GM19395 (cell line): ENCODE results near the gene CD46.
A peak's percentile ranks its signal among the peaks of the same experiment; 100 is the strongest.

Experiments used
- ATAC-seq: cut with Tn5 transposase; IDR thresholded peaks from one replicate; pipeline ENCODE4 v1.9.1; 2021; ENCODE audit warnings: mild to moderate bottlenecking, moderate library complexity; ENCODE audit not compliant: unreplicated experiment

CD46 gene

DNA sequence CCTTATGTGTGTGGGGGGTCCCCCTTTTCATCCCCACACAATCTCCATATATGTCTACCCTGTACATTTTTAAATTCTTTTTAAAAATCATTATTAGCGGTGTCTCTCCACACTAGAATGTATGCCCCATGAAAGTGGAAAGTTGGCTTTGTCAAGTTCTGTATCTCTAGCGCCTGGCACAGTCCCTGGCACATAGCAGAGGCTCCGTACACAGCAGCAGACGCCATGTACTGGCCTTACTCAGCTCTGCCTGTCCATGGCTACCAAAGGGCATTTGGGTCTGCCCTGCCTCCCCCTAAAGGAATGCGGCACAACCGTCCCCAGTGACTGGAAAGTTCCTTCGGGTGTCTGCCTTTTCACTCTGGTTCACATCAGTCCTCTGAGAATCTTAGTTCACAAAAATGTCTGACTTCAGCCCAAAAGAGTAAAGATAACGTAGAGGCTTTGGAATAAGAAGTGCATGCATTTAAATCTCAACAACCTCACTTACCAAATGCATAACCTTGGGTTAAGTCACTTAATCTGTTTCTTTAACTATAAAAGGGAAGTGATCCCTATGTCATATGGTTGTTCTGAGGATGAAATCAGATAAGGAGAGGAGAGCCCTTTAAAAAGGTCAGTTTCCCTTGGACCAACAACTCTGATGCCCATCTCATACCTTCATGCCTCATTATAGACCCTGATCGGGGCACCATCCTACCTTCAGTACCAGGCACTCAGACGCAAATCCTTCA lies 61.1 kb downstream of the CD46 start:
- no peak for ATAC-seq

DNA sequence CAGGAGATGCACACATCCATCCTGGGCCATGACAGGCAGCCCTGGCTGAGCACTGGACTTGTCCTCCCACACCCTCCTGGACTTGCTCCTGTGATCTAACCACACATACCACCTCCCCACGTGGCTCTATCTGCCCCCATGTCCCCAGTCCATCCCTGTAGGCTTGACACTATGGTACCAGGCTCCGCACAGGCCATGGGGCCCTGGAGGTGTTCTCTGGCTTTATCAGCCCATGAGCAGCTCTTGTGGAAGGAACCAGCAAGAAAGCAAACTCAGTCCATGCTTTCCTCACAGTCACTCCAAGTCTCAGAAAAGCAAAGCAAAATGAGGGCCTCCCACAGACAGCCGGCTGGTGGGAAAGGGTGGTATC lies 61.6 kb downstream of the CD46 start:
- ATAC-seq = no peak

DNA sequence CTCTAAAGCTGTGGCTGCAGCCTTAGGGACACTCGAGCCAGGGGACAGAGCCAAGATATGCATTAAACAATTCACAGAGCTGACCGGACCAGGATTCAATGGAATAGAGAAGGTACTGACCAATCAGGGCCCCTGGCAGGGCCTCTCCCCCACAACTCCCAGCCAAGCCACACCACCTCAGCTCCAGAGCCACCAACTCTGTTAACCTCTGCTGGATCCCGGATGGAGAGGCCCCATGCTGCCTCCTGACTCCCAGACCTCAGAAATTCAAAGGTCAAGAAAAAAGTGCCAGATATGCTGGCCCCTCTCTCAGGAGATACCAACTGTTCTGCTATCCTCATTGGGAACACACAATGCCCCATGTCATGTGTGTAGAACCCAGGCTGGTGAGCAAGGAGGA lies 62.1 kb downstream of the CD46 start:
- no peak for ATAC-seq

DNA sequence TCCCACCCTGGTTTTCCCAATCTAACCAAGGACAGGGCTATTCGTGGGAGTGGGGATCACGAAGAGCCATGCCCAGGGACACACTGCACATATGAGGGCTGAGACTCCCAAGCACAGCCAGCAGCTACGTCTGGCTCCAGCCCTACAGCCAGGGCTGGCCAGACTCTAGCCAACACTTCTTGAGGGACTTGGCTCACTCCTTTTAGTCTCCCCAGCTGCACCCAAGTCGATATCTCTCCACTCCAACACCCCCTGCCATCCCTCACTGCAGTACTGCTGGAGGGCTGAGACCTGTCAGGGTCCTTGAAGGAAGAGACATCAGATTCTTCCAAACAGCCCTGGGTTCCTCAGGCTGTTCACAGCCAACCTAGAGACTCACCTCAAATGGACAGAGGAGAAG lies 62.6 kb downstream of the CD46 start:
- ATAC-seq = no peak

DNA sequence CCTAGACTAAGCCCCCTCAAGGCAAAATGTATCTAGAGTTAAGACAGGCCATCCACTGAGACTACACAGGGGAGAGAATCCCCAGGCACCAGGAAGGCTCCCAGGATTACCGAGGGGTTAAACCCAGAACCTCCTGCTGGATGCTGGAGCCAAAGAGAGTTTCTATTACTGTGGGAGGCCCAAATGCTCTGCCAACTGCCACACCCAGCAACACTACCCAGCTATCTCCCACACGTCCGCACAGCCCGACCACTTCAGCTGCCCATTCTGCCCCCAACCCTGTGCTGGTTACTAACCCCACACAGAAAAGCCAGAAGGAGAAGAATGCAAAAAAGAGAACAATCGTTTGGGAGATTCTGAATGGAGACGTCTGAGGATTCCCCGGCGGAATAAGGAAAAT lies 63.6 kb downstream of the CD46 start:
- ATAC-seq = no peak

DNA sequence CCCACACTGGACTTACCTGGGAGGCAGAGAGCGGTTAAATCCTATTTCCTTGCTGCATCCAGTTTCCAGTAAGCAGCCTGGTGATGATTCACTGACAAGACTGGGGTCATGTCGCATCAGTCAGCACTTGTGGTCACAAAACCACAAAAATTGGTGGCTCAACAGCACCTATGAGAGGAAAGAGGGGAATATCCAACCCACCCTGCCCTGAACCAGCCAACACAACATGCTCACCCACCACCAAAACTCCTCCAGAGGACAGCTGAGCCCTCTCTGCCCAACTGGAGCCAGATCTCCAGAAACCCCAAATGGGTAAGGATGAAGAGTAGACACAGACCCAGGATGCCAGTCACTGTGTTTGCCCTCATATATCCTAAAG lies 64.0 kb downstream of the CD46 start:
- no peak for ATAC-seq

DNA sequence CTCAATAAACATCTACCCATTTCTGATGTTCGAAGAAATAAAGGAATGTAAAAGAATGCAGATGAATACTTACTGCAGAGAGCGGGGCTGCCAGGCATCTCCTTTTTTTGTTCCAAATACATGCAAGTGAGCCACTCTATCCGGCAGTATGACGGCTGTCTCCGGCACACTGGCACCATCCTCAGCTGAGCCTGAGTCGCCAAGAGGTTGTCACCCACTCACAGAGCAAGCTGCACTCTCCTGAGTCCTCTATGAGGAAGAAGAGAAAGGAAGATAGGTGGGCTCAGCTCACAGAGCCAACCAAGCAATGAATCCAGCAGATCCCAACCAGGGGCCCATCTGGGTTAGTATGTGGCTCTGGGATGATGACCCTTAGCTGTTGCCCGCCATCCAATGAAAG lies 65.3 kb downstream of the CD46 start:
- no peak for ATAC-seq

DNA sequence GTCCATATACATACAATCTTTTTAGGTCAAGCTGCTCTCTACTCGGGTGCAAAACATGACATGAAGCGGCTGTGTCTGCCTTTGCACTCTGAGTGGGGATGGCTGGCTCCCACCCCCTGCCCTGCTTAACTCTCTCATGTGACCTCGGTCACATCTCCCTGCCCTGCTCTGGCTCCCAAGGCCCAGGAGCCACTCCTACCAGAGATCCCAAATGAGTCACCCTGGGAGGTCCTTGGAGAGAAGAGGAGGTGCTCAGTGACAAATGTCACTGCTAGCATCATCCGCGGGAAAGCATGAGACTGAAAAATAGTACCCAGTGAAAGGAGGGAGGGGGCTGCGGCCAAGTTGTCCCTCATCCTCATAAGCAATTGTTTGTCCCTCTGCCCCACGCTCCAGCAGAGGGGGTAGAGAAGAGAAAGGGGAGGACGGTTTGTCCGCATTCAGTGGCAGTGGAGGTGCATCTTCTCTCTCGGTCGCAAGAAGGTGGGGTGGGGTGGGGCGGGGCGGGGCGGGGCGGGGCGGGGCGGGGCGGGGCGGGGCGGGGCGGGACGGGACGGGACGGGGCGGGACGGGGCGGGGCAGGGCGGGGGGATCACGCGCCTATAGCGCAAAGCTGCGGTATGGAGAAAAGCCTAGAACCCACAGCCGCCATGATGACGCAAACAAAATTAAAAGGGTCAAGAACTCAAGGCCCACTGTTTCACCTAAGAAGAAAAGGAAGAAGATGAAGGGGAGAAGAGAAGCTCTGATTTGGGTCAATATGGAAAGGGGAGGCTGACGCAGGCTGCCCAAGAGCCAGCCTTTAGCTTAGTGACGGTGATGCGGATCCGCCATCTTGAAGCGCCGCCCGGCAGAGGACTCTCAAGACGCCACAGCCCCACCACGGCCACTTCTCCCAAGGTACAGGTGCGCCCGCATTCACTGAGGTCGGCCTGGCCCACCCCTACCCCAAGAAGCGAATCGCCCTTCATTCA lies 66.2 kb downstream of the CD46 start:
- ATAC-seq = no peak

DNA sequence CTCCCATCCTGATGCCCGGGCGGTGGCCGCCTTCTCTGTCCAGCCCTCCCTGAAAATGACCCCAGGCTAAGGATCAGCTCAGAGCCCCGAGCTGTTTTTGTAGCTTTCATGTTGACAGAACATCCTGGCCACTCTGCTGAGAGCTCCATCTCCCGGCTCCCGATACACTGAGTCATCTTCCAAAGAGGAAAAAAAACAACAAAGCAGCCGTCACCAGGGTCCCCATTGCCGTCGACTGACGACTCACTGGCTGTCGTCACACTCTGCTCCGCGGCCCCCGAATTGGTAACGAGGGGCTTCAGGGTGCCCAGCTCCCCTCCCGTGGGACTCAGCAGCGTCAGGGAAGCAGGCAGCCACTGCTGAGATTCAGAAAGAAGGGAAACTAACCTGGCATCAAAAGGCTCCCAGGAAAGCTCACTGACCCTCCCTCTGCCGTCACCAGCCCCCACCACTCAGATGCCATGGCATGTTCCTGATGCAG lies 67.2 kb downstream of the CD46 start:
- ATAC-seq = no peak

DNA sequence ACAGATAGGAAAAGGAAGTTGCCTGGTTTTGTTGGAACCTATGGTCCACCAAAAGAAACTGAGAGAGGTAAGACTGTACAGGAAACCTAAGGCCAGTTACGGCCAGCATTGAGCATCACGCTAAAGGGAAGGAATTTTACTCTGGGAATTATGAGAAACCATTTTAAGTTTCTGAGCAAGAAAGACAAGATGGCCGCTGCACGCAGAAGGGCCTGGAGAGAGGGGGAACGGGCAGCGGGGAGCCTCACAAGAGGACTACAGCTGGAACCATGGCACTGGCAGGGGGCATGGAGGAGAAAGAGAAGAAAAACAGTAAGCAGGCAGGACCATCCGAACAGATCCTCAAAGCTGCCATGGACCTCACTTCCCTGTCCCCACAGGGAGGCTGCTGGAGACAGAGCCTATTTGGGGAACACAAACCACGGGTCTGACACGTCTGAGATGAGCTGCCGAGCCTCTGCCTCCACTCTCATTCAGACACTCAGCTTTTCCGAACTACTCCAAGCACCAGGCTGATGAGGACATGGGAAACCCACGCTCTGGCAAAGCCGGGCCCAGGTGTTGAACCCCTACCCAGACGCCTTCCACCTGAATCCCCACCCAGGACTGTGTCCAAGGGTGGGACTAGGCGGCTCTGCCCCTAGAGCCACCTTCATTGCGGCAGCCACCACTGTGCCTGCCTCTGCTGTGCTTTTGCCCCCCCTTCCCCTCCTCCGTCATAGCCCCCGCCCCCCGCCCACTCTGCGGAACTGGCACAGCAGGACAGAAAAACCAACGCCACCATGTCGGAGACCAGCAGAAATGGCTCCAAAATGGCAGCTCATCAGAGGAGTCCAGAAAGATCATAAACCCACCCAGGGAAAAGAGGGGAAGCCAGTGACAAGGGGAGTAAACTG lies 69.0 kb downstream of the CD46 start:
- ATAC-seq = no peak

DNA sequence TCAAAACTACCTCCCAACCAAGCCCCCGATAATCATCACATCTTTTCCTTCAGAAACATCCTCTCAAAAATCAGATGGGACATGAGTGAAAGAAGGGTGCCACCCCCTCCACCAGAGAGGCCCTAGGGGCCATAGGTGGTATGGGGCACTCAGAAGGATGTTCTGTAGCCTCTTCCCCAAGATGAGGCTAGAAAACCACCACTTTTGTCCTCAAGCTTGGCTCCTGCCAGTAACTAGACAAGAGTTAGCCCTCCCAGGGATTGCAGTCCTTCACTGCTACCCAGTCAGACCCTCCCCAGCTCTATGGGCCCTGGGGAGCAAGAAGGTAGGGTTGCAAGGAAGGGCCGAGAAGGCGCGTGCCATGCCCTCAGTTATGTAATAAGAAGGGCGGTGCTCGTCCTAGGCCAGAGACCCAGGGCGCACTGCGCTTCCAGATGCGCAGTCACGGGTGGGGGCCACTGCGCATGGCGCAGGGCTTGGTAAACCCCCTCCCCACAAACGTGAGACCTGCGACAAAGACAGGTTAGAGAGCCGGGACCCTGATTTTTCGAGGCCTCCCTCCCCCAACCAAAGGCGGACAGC lies 69.7 kb downstream of the CD46 start:
- ATAC-seq = no peak

DNA sequence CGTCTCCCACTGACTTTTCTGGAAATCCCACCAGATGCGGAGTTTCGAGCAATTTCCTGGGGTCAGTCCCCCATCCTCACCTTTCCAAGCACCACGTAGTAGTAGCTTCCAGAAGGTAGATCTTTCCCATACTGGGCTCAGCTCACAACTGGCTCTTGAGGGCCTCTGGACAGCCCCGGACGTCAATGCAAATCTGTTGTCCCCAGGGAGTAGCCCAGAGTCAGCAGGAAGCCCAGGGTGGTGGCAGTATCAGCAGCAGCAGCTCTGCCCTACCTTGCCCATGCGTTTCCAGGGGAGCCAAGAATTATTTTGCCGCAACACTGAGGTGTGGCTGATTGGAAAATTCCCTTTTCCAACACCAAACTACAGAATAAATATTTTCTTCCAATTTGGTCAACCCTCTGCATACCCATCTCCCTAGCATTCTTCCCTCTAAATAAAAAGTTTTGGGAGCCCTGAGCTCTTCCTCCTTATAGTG lies 70.3 kb downstream of the CD46 start:
- peak; percentile 41 for ATAC-seq

DNA sequence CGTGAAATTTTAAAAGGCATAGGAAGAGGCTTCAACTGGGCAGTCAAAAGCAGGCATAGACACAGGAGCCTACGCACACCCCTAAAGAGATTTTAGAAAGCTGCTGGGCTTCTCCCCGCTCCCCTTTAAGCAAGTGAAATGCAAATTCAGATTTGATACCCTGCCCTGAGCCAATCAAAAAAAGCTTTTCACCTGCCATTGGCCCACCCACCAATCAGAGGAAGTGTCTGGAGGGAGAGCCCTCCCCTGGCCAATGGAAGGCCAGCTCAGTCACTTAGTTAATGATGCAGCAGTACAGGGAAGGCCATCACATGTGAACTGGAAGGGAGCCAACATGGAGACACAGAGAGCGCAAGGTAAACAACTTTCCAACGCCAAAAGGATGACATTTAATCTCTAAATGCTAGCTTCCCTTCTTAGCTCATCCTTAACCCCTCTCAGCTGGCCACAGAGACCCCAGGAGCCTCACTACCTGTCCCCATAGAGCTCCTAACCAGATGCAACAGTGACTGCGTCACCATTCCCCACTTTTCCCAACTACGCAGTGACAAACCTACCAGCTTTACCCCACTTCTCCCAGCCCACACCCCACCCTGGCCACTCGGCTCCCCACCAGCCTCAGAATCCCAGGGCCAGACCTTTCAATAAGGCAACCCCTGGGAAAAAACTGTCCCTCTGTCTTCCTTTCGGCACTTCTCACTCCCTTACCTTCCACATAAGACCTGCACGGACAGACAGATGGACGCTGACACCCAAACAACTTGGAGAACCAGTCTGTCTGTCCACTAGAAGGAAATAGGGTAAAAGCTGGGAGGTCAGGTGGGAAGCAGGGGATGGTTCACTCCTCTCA lies 71.0 kb downstream of the CD46 start:
- peak; percentile 69 for ATAC-seq

DNA sequence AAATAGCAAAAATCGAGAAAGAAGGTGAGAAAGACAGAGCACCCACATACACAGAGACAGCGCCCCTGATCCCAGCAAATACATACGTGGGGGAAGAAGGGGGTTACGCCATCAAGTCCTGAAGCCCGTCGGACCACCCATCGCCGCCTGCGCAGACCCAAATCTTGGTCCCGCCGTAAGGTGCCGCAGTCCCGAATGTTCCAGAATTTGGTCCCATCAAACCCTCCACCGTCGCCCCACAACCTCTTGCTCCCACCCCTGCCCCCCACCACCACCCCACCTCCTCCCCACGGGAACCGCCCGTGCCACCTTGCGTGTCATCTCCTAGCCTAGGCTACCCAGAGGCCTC lies 71.7 kb downstream of the CD46 start:
- no peak for ATAC-seq

DNA sequence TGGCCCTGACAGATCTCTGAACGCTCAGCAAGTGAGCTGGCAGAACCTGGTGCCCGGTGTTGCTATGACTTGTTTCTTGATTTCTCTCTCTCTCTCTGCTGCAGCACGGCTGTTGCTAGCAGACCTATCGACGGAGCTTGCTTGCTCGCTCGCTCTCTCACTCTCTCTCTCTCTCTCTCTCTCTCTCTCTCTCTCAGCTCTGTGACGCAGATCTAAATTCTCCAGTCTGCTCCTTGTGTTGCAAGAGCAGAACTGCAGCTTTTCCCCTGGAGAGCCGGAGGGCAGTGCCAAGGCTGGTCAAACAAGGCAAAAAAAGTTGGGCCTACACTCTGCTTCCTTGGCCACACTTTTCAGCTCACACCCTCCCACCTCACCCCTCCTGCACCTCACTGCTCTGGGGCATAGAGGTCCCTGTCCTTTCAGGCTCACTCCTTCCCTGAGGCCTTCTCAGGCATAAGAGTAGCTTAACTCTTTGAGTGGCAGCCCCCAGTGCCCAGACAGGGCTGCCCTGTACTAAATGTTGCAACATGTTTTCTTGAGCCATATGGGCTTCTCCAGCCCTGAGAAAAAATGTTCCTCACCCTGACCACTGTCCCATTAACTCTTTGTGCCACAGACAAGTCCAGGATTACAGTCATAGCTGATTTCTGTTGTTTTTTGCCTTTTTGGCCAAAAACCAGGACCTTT lies 72.2 kb downstream of the CD46 start:
- peak; percentile 20 for ATAC-seq

DNA sequence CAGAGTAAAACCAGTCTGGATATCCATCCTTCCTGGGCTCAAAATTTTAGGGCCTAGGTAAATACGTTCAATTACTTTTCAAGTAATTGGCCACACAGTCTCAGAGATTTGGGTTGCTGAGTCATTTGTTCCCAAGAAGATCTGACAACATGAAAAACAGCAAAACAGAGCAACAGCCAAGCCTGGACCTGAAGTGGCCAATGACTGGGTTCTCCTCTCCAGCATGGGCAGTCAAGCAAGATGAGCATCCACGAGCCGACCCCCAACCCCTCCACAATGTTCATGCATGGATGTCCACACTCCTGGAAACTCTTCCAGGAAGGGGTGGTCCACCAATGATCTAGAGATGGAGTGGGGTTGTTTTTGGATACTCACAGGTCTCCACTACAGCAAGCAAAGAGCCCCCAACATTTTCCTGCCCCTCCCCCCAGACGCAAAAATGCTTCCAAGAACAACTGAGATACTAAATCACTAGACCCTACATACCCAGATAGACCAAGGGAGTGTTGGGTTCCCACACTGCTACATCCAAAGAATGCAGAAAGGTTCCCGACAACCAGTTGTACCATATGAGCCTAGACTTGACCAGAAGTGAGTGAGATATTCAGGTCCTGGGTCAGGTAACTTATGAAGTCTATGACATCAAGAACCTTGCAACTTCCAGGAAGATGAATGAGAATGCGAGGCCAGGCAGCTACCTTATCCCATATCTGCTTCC lies 73.0 kb downstream of the CD46 start:
- ATAC-seq = no peak

DNA sequence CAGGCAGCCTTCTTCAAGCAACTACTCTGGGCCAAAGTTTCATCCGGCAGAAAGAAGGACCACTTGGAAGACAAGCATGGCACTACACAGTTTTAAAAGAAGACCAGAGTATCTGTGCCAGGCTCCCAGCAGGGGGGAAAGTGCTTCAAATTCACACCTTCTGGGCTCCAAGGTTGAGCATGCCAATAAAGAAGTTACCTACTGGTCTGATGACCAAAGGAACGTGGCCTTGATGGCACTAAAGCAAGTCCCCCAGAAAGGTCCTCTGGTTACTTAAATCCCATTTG lies 73.5 kb downstream of the CD46 start:
- no peak for ATAC-seq

DNA sequence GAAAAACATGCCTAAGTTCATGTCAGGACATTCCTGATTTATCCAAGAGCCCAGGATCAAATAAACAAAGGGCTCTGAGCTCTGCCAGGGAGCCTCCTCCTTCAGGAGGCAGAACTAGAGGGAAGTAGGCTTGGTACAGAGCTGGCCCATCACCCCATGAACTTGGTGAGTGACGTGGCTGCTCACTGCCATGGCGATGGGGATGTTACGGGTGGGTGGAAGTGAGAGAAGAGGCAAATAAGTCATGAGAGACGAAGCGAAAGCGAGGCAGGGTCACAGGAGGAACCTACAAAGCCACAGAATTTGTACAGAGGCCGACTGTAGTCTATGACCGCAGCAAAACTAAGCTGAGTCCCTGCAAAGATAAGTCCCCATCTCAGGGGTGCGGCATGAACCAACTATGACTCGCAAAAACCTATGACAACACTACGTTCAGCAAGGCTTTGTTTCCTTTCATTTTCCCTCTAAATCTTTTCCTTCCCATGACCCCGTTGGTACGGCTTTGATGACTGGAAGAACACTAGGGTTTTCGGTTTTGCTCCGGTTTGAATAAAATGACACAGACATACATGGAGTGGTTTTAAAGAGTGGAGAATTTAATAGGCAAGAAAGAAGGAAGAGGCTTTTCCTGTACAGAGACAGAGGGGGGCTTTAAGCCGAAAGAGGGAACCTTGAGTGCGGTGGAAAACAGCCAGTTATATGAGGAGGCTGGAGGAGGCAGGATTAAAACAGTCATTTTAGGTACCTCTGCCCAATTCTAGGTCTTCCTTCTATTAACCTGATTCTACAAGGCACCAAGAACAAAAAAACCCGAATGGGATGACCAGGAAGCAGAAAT lies 74.1 kb downstream of the CD46 start:
- peak; percentile 65 for ATAC-seq
